K562 treated with DMSO at 1 percent for 12 hours (cell line): Measurements from ENCODE around the gene ILKAP. TPM values are rescaled to one million over a fixed set of nuclear protein-coding genes. Genes with fewer than 3 reads are reported as not detected.

Source experiments
- total RNA-seq: library from RNA; unstranded; fragments of 300-600 nt; gene quantifications from 2 replicates; pipeline ENCODE4 v1.2.3, GENCODE V29; 2022; ENCODE audit not compliant: insufficient read depth

ILKAP gene, protein sequence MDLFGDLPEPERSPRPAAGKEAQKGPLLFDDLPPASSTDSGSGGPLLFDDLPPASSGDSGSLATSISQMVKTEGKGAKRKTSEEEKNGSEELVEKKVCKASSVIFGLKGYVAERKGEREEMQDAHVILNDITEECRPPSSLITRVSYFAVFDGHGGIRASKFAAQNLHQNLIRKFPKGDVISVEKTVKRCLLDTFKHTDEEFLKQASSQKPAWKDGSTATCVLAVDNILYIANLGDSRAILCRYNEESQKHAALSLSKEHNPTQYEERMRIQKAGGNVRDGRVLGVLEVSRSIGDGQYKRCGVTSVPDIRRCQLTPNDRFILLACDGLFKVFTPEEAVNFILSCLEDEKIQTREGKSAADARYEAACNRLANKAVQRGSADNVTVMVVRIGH
- 26.2 and 39.8 TPM in 2 replicates for total RNA-seq

DNA sequence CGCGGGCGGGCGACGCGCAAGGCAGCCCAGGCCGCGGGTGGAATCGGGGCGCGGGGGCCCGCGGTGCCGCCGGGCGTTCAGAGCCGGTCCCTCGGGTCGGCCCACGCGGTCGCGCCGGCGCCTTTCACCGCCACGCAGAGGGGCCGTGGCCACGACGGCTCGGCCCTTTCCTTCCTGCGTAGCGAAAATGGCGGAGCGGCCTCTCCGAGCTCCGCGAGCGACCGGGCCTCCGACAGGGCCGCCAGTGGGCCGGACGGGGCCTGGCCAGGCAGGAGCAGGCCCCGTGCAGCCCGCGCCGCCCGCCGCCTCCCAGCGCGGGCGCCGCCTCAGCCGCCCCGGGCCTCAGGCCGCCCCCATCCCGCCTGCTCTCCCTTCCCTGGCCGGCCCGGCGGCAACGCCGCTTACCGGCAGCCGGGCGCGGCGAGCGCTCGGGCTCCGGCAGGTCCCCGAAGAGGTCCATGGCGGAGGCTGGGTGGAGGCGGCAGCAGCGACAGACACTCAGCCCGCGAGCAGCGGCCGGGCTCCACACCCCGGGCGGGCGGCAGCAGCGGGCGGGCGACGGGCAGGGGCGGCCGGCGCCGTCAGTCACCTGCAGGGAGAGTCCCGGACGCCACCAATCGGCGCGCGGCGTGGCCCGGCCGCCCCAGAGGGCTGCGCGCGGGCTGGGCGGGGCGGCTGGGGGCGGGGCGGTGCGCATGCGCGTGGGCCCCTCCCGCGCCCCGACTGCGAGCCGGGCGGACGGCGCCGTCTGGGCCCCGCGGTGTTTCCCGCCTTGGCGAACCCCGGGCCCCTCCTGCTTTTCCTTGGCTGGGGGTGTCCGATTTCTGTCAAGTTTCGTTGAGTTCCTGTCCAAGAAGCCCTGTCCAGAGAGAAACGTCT, at the start of gene ILKAP:
ILKAP (minus strand) TSS at position 602 of the 879 bp plus-strand sequence; CDS start at position 460, 142 bp downstream.

DNA sequence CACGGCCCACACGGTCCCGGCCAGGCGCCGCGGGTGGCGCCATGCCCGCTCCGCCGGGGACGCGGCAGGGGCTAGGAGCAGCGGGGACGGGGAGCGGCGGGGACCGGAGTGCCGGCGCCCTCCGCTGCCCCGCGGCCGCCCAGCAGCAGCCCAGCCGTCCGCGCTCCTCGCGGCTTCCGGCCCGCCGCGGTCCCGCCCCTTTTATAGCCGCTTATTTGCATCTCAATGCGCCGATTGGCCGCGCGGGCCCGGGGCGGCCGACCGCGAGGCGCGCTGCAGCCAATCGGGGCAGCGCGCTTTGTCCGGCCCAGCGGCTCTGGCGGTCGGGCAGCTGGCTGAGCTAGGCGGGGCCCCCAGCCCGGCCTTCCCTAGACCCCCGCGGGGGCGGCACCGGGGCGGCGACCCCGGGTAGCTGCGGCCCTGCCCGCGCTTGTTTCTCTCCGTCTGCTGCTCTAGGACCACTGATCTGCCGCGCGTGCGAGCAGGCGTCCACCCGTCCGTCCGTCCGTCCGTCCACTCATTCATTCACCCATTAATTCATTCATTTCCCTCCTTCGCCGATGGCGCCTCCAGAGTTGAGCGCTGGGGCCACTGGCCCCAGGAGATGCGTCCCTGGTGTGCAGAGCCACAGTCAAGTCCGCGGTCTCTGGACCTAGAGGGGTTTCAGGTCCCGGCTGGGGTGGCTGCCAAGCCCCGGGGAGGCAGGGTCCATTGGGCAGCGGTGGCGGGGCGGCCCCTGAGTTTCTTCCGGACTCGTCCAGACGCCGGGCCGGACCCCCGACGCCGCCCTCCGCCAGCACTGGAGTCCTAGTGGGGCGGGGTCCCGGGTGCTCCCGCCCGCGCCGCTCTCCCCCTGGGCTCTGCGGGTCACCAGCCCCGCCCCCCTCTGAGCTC, 36.6 kb upstream of the ILKAP start, which contains the start of gene HES6:
HES6 (minus strand) TSS at position 176 of the 894 bp plus-strand sequence; CDS start at position 43, 133 bp downstream.

DNA sequence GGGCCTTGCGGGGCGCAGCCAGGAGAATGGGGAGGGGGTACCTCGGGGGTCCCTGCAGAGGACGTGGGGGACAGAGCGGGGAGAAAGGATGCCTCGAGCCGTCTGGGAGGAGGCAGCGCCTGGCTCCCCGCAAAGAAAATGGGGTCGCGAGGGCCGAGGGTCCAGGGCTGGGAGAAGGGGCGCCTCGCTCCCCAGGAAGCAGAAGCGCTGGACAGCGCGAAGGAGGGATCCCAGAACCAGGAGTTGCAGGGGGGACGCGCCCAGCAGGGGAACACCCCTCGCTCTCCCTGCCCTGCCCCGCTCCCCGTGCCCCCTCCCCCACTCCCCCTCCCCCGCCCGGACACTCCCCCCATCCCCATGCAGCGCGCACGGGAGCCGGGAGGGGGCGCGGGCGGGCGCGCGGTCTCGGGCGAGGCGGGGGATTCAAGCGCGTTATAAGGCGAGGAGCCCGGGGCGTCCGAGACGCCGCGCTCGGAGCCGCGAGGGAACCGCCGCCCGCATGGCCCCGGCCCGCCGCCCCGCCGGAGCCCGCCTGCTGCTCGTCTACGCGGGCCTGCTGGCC, 44.9 kb downstream of the ILKAP start, which contains the start of gene ERFE:
ERFE (plus strand) TSS at position 462 of the 562 bp plus-strand sequence; CDS start at position 500, 38 bp downstream.

DNA sequence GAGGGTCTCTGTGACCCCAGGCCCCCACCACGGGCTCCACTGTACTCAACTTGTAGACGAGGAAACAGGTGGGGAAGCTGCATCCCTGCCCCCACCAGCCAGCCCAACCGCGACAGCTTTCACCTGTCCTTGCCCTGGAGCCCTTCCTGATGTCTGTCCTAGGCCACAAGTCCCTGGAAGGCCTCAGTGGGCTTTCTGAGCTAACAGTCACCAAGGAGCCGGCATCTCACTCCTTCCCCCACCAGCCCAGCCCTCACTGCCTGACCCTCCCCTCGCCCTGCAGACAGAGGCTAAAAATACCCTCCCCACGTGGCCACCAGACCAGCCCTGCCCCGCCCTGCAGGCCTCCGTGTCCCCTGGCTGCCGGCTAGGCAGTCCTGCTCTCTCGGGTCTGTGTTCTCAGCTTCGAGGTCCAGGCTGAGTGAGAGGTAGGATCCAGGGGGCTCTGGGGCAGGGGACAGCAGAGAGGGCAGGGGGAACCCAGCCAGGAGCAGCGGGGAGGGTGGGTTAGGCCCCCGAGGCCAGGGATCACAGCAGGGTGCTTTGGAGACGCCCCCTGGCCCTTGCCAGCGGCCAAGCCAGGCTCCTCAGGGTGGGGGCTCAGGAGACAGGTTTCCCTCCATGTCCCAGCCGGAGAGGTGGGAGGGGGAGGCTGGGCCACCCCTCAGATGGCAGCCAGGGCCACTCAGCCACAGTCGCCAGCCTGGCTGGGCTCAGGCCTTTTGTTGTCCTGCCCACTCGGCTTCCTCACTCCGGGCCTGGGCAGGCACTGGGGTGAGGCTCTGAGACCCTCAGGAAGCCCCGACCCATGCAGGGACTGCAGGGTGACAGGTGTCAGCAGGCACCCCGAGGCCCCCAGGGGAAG, 64.9 kb downstream of the ILKAP start, which contains the start of gene KLHL30:
KLHL30 (plus strand) TSS at position 338 of the 865 bp plus-strand sequence. CDS start 2,087 bp downstream, outside the sequence.

Other genes with a start within 250 kb of the ILKAP start
- gene UBE2F, start 236.7 kb downstream of the ILKAP start, total RNA-seq = 27.9 and 48.2 TPM in 2 replicates
- gene SCLY, start 142.7 kb downstream of the ILKAP start, total RNA-seq = 9.7 and 18.2 TPM in 2 replicates
- gene ESPNL, start 103.4 kb downstream of the ILKAP start, total RNA-seq = 0.33 TPM in 1 of 2 replicates, not detected in the other
- gene KLHL30, start 65.0 kb downstream of the ILKAP start, total RNA-seq = not detected in 2 replicates
- 22.4 and 27.9 TPM in 2 replicates for gene ERFE, start 44.7 kb downstream of the ILKAP start, total RNA-seq
- 170 and 238 TPM in 2 replicates for gene HES6, start 36.3 kb upstream of the ILKAP start, total RNA-seq
- gene PER2, start 84.9 kb upstream of the ILKAP start, total RNA-seq = 0.42 and 0.91 TPM in 2 replicates
- gene TRAF3IP1, start 116.8 kb upstream of the ILKAP start, total RNA-seq = 4.8 and 6.8 TPM in 2 replicates
- 10.4 and 13.6 TPM in 2 replicates for gene ASB1, start 223.2 kb upstream of the ILKAP start, total RNA-seq